ENCODE results near the gene MCM10. TPM values are rescaled to one million over a fixed set of nuclear protein-coding genes. Genes with fewer than 3 reads are reported as not detected.

Gene MCM10
- total and polyA plus RNA-seq, 2 experiments from 2014 or later: 4.7 to 5.2 TPM

DNA sequence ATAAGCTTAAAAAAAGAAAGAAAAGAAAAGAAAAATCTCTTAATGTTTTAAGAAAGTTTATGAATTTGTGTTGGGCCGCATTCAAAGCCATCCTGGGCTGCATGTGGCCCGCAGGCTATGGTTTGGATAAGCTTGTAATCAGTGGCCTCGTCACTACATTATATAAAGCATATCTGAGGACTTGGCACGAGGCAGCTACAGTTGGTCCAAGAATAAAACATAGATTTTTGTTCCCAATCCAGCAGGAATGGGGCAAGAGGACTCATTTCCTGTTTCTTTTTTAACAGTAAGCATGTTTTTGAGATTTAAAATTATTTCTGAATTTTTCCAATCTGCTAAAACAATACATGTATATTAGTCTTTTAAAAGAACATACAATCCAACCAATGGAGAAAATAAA, 28.6 kb downstream of the MCM10 start:
- Histone ChIP-seq H3K36me3 (ENCODE audit: low read depth) (no peaks in the 10 kb centered on the region), H3K9me3 (ENCODE audit: low read depth) (no peaks in the 10 kb centered on the region), H3K27ac (no peak overlapping the region), H3K4me1 (ENCODE audit: insufficient read depth) (no peaks in the 10 kb centered on the region), H4K20me1 (ENCODE audit: insufficient read depth) (no peaks in the 10 kb centered on the region), H2AFZ (no peak overlapping the region), H3K27me3 (replicated peaks; ENCODE audit: insufficient read depth) (no peaks in the 10 kb centered on the region), H3F3A (ENCODE audit: insufficient read depth) (no peaks in the 10 kb centered on the region), H3K79me2 (ENCODE audit: insufficient read depth) (no peaks in the 10 kb centered on the region), H3K9me2 (ENCODE audit: insufficient read depth) (no peaks in the 10 kb centered on the region), H3K9ac (no peak overlapping the region), H3K4me2 (ENCODE audit: unreplicated experiment) (no peak overlapping the region), H3K4me3 (no peak overlapping the region)
- in situ Hi-C loops (cut with MboI): no loop called here
- peak; percentile 1 for DNase-seq
- TF ChIP-seq EZH2 (IDR thresholded peaks at IDR 0.05; ENCODE audit: insufficient read depth, poor library complexity, severe bottlenecking) (no peak), EZH2phosphoT487 (IDR thresholded peaks at IDR 0.05; ENCODE audit: insufficient read depth, low read depth) (no peak)
- 60 to 61% methylated on average over 4 of the region's 4 CpGs for WGBS, 2 experiments (ENCODE audit: low coverage in 1 of 2, low lambda C conversion rate in 2 of 2, missing lambda C conversion rate in 2 of 2)

DNA sequence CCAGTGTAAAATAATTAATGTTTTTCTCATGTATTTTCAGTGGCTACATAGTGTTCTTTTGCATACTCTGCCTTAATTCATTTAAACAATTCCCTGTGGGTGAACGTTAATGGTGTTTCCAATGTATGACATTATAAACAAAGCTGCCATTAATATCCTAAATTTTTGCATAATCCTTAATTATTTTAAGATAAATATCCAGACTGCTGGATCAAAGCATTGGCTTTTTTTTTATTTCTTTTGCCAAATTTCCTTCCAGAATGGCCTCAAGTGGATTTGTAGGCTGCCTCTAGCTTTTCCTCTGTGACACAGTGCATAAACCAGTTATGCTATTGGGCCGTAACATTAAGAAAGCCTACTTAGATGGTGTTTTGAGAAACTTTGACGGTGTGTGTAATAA, 29.5 kb downstream of the MCM10 start:
- Histone ChIP-seq H3K9me3 (ENCODE audit: low read depth) (no peaks in the 10 kb centered on the region), H3F3A (ENCODE audit: insufficient read depth) (no peaks in the 10 kb centered on the region), H3K4me1 (ENCODE audit: insufficient read depth) (no peaks in the 10 kb centered on the region), H3K9ac (no peak overlapping the region), H3K9me2 (ENCODE audit: insufficient read depth) (no peaks in the 10 kb centered on the region), H3K27ac (no peak overlapping the region), H4K20me1 (ENCODE audit: insufficient read depth) (no peaks in the 10 kb centered on the region), H3K4me3 (no peak overlapping the region), H3K27me3 (replicated peaks; ENCODE audit: insufficient read depth) (no peaks in the 10 kb centered on the region), H3K4me2 (ENCODE audit: unreplicated experiment) (no peak overlapping the region), H3K79me2 (ENCODE audit: insufficient read depth) (no peaks in the 10 kb centered on the region), H2AFZ (no peak overlapping the region), H3K36me3 (ENCODE audit: low read depth) (no peaks in the 10 kb centered on the region)
- 82 to 88% methylated on average over 3 of the region's 3 CpGs for WGBS, 2 experiments (ENCODE audit: low coverage in 1 of 2, low lambda C conversion rate in 2 of 2, missing lambda C conversion rate in 2 of 2)
- in situ Hi-C loops (cut with MboI): no loop called here
- no peak for DNase-seq
- TF ChIP-seq EZH2 (IDR thresholded peaks at IDR 0.05; ENCODE audit: insufficient read depth, poor library complexity, severe bottlenecking) (no peak), EZH2phosphoT487 (IDR thresholded peaks at IDR 0.05; ENCODE audit: insufficient read depth, low read depth) (no peak)

DNA sequence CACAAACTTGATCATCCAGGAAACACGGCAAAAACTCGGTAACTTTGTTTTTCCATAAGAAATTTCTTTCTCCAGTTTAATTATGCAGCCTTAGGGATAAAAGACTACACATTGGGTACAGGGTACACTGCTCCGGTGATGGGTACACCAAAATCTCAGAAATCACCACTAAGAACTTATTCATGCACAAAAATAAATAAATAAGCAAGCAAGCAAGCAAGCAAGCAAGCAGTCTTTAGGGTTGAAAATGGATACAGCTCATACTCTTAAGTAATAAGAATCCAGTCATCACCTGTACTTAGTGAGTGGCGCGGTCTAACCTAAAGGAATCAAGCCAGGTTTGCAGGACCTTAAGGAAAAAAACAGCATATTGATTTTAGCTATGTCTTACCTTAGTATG, 30.0 kb downstream of the MCM10 start:
- no peaks in the 10 kb centered on the region for H3K9me2 ChIP-seq (ENCODE audit: insufficient read depth)
- no peaks in the 10 kb centered on the region for H3K9me3 ChIP-seq (ENCODE audit: low read depth)
- no peak for DNase-seq
- no peak for TF ChIP-seq EZH2phosphoT487 (IDR thresholded peaks at IDR 0.05; ENCODE audit: insufficient read depth, low read depth)
- TF ChIP-seq EZH2 (IDR thresholded peaks at IDR 0.05; ENCODE audit: insufficient read depth, poor library complexity, severe bottlenecking): no peak
- H3K4me3 ChIP-seq: no peak overlapping the region
- no peaks in the 10 kb centered on the region for H3K36me3 ChIP-seq (ENCODE audit: low read depth)
- no peaks in the 10 kb centered on the region for H3F3A ChIP-seq (ENCODE audit: insufficient read depth)
- H3K9ac ChIP-seq: no peak overlapping the region
- H3K4me2 ChIP-seq (ENCODE audit: unreplicated experiment): no peak overlapping the region
- H3K4me1 ChIP-seq (ENCODE audit: insufficient read depth): no peaks in the 10 kb centered on the region
- no peaks in the 10 kb centered on the region for H4K20me1 ChIP-seq (ENCODE audit: insufficient read depth)
- no peak overlapping the region for H2AFZ ChIP-seq
- no peak overlapping the region for H3K27ac ChIP-seq
- no peaks in the 10 kb centered on the region for H3K27me3 ChIP-seq (replicated peaks; ENCODE audit: insufficient read depth)
- no peaks in the 10 kb centered on the region for H3K79me2 ChIP-seq (ENCODE audit: insufficient read depth)
- in situ Hi-C loops (cut with MboI): no loop called here
- 99% methylated on average over 5 of the region's 5 CpGs for WGBS, 2 experiments (ENCODE audit: low coverage in 1 of 2, low lambda C conversion rate in 2 of 2, missing lambda C conversion rate in 2 of 2)

DNA sequence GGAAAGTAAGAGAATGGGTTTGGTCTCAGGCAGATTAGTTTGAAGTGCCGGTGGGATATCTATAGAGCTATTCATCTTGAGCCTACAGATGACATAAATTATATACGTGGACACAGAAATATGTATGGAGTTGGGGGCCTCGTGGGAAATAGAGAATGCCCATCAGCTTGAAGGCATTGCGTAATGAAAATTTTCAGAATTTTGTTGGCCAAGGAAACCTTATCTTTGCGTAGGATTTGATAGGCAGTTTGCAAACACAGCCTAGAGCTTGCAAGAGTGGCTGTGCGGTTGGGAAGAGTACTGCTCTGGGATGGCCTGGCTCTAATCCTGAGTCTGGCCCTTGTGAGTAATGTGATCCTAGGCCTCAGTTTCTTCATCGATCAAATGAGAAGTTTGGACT, 32.3 kb downstream of the MCM10 start:
- Histone ChIP-seq H3K27ac (no peak overlapping the region), H2AFZ (no peak overlapping the region), H3K36me3 (ENCODE audit: low read depth) (no peaks in the 10 kb centered on the region), H3K4me2 (ENCODE audit: unreplicated experiment) (no peak overlapping the region), H3K9me3 (ENCODE audit: low read depth) (no peaks in the 10 kb centered on the region), H3K9ac (no peak overlapping the region), H3K4me3 (no peak overlapping the region), H3K4me1 (ENCODE audit: insufficient read depth) (no peaks in the 10 kb centered on the region), H3K79me2 (ENCODE audit: insufficient read depth) (no peaks in the 10 kb centered on the region), H3F3A (ENCODE audit: insufficient read depth) (no peaks in the 10 kb centered on the region), H3K27me3 (replicated peaks; ENCODE audit: insufficient read depth) (no peaks in the 10 kb centered on the region), H4K20me1 (ENCODE audit: insufficient read depth) (no peaks in the 10 kb centered on the region), H3K9me2 (ENCODE audit: insufficient read depth) (no peaks in the 10 kb centered on the region)
- DNase-seq: no peak
- TF ChIP-seq EZH2phosphoT487 (IDR thresholded peaks at IDR 0.05; ENCODE audit: insufficient read depth, low read depth) (no peak), EZH2 (IDR thresholded peaks at IDR 0.05; ENCODE audit: insufficient read depth, poor library complexity, severe bottlenecking) (no peak)
- 97 to 98% methylated on average over 7 of the region's 7 CpGs for WGBS, 2 experiments (ENCODE audit: low coverage in 1 of 2, low lambda C conversion rate in 2 of 2, missing lambda C conversion rate in 2 of 2)
- in situ Hi-C loops (cut with MboI): no loop called here

DNA sequence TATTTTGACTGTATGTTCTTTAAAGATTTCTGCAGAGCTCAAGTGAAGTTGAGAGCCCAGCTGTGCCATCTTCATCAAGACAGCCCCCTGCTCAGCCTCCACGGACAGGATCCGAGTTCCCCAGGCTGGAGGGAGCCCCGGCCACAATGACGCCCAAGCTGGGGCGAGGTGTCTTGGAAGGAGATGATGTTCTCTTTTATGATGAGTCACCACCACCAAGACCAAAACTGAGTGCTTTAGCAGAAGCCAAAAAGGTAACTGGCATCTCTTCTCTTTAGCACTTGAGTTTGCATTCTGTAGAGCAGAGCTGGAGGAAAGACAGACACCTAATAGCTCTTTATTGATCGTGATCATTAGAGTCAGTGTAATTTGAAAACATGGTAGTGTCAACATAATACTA, 33.7 kb downstream of the MCM10 start:
- no peak overlapping the region for H3K4me3 ChIP-seq
- H3K36me3 ChIP-seq (ENCODE audit: low read depth): no peaks in the 10 kb centered on the region
- no peak overlapping the region for H3K4me2 ChIP-seq (ENCODE audit: unreplicated experiment)
- WGBS, 2 experiments (ENCODE audit: low coverage in 1 of 2, low lambda C conversion rate in 2 of 2, missing lambda C conversion rate in 2 of 2): 90 to 97% methylated on average over 6 of the region's 6 CpGs
- no peaks in the 10 kb centered on the region for H3K27me3 ChIP-seq (replicated peaks; ENCODE audit: insufficient read depth)
- no peaks in the 10 kb centered on the region for H3K4me1 ChIP-seq (ENCODE audit: insufficient read depth)
- H3K9me3 ChIP-seq (ENCODE audit: low read depth): no peaks in the 10 kb centered on the region
- H3F3A ChIP-seq (ENCODE audit: insufficient read depth): no peaks in the 10 kb centered on the region
- no peaks in the 10 kb centered on the region for H3K79me2 ChIP-seq (ENCODE audit: insufficient read depth)
- H2AFZ ChIP-seq: no peak overlapping the region
- H3K9ac ChIP-seq: no peak overlapping the region
- H3K9me2 ChIP-seq (ENCODE audit: insufficient read depth): no peaks in the 10 kb centered on the region
- TF ChIP-seq EZH2 (IDR thresholded peaks at IDR 0.05; ENCODE audit: insufficient read depth, poor library complexity, severe bottlenecking) (no peak), EZH2phosphoT487 (IDR thresholded peaks at IDR 0.05; ENCODE audit: insufficient read depth, low read depth) (no peak)
- no peaks in the 10 kb centered on the region for H4K20me1 ChIP-seq (ENCODE audit: insufficient read depth)
- peak; percentile 20 for DNase-seq
- in situ Hi-C loops (cut with MboI): no loop called here
- H3K27ac ChIP-seq: no peak overlapping the region

Measured in GM23248 (cell line).